G401.6 (cell line): Measurements from ENCODE around the gene CIAO1.
"Not testable (repeated sequence)": the region's sequence is repeated elsewhere in the genome, so short reads cannot be mapped to it uniquely, and the experiment has no call there.

Experiments used
- FAIRE-seq: peaks from 2 replicates; lab custom pipeline; 2012; peaks lifted over from hg19 to GRCh38; lab: Jason Lieb, UNC

CIAO1 gene

DNA sequence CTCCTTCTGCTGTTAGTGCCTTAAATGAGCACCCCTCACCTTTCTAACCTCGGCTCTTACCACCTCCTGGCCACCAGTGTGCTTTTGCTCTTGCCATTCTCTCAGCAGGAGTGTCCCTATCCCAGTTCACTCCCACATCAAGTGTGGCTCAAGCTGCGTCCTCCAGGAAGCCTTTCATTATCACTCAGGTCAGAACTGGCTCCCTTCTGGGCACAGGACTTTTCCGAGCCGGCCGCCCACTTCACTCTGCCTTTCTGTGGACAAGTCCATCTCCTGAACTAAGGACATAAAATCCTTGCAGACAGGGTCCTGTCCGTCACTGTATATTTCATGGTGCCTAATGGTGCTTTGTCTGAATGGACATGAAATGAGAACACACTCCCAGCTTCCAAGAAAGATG is 15.8 kb upstream of the CIAO1 start:
- FAIRE-seq = no peak

DNA sequence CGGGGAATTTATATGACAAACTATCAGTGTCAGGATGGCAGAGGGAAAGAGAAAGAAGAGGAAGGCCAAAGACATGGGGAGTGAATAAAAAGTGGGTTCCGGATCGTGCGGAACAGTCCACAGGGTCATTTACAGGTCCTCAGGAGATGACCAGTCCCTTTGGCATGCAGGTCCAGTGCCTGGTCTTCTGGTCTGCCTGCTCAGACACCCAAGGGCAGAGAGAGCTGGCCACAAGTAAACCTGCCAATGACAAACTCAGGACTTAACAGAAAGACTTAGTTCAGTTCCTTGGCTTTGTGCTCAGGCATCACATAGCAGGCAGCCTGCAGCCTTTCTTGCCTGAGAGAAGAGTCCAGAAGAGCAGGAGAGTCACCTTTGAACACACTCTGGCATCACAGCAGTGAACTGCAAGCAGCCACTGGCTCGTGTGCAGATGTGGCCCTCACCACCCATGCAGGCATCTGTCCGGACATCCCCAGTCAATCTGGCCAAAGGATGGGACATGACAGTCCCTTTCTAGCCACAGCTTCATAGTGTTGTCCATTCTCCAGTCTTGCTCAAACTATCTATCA is 14.2 kb upstream of the CIAO1 start:
- FAIRE-seq = no peak

DNA sequence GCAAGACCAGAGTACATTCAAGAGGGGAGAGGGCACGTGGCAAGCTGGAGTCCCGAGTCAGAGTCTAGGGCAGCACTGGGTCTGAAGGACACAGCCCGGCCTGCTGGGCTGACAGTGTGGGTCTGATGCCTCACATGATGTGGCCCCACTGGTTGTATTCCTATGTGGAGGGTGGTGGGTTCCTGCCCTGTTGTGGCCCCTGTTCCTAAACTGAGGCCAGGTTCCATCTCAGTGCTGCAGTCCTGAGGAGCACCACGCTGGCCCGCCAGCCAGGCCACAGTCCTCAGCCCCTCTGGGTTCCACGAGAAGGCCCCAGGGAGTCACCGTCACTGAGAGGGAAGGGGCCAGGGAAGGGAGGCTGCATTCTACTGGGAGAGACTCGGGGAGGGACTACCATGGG is 13.5 kb upstream of the CIAO1 start:
- FAIRE-seq = no peak

DNA sequence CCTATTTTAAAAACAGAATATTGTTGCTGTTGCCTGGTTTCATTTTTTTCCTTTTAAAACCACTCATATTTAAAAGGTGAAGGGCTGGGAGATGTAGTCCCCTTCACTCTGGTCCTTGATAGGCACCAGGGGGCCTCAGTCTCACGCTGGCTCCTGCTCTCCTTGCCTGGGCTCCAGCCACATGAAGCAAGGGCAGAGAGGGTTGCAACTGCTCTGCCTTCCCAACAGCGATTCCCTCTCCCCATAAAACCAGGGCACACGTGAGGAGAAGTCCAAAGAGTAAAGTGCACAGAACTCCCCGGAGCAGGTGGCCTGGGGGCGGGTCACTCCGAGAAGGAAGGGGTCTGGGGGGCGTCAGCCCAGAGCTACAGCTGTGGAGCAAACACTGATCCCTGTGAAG is 13.0 kb upstream of the CIAO1 start:
- no peak for FAIRE-seq

DNA sequence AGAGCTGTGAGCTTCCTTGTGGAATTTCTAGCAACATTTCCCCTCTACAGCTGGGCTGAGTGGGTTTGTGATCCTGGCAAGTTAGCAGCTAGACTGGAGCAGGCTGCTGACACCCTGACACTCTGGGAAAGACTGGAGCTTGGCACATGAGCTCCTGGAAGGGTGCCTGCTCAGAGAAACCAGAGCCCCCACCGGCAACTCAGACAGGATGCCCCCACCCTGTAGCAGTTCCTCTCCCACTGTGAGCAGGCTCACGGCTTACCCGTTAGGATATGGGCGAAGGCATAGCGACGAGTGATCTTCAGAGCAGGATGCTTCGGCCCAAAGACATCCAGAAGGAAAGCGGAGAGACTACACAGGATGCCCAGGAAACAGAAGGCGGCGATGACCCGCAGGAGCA is 11.5 kb upstream of the CIAO1 start:
- no peak for FAIRE-seq

DNA sequence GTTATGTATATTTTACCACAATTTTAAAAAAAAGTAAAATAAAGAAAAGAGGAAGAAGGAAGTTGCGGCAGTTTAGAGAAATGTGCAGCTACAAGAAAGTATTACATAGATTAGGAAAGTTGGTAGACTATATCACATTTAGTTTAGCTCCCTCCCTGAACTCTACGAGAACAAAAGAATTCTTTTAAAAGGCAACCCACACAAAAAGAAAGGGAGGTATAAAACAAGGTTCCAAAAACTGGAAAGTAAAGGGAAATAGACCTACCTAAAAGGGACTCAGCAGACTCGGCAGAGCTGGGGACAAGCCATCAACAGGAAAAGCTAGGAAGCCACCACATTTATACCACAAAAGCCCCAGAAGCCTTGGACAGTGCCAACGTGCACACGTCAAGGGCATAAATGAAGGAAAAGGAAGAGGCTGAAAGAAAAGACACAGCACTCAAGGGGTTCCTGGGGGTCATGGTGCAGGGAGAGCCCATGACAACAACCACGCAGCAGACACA is 9.4 kb upstream of the CIAO1 start:
- no peak for FAIRE-seq

DNA sequence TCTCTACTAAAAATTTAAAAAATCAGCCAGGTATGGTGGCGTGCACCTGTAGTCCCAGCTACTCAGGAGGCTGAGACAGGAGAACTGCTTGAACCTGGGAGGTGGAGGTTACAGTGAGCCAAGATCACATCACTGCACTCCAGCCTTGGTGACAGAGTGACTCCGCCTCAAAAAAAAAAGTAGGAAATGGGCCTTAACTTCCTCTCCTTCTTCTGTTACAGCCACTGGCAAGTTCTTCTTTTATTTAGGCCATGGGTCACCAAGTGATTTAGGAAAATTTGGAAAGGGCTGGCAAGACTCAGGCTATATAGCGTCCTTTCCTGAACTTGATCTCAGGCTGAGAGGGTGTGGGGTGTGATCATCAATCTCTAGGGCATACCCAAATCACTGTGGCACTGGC is 8.3 kb upstream of the CIAO1 start:
- not testable (repeated sequence) for FAIRE-seq

DNA sequence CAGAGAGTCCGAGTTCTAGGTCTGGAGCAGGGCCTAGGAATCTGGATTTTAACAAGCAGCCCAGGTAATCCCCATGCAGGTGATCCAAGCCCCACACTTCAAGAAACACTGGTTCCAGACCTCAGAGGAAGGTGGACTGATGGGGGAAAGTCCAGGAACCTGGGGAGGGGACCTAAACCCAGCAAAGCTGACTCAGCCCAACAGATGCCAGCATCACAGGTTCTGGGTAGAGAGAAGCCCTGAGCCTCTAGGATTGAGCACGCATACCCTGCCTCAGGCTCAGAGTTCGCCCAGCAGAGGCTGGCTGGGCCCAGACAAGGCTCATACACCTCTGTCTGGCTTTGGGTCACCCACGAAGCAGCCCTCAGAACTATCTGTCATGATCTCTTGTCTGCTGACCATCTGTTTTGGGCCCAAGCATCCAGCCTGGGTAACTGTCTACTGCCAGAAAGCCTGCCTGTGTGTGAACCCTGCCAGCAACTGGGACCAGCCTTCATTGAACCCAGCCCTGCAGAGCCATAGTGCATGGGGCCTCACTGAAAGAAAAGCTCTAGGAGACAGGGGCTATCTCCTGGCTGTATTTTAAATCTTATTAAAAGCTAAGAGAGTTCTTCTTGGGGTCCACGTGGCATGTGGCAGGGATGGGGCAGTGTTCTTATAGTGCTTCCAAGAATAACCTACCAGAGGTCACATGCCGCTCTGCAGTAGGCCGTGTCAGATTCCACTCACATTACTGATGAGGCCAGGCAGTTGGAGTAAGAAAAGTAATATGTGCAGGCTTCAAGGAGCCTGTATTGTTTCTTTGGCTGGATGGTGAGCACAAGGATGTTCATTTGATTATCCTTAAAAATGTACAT is 7.6 kb upstream of the CIAO1 start:
- no peak for FAIRE-seq

DNA sequence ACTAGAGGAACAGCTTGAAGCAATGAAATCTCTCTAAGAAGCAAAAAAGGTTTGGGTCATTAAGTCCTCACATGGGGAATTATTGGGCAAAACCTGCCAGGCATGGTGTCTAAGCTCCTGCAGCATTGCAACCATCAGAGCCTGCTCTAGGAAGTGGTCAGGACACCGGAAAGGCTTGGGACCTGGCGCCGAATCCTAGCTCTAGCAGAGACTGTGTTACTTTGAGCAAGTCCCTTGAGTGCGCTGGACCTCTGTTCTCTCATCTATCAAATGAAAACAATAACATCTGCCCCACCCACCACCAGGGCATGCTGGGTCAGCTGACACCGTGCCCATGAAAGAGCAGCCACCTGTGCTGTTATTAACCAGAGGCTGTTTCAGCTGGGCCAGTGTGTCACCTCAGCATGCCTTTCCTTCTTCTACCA is 6.5 kb upstream of the CIAO1 start:
- FAIRE-seq = no peak

DNA sequence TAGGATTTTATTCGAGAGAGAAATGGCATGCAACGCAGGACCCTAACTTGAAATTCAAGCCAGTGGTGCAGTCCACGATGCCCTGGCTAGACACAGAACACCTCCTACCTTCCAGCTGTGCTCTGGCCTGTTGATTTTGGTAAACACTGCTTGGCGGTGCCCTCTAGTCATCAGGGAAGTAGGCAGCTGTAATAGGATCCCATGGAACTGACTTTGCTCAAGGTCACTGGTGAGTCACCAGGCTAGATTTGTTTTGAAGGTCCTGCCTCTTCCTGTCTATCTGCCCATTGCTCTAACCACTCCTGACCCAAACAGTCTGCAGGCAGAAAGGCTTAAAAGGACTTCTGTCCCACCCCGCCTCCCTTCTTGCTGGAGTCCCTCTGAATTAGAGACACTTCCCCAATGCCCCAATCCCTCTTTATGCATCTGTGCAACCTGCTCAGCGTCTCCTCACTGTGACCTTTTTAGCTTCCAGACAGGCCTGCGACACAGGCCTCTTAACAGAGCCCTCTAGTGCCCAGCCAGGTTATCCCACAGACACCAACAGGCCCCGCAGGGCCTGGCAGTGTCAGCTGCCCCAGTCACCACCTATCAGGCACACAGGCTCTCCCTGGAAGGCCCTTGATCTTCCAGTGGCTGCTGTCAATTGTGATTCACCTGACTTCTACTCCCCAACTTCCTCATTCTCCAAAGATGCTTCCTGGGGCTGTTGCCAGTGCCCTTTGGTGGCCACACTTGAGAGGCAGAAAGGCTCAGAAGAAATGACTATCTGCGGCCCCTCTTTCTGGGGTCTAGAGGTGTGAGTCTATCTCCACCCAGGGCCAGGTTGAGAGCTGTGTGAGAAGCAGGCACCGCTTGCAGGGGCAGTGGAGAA is 5.4 kb upstream of the CIAO1 start:
- FAIRE-seq = no peak

DNA sequence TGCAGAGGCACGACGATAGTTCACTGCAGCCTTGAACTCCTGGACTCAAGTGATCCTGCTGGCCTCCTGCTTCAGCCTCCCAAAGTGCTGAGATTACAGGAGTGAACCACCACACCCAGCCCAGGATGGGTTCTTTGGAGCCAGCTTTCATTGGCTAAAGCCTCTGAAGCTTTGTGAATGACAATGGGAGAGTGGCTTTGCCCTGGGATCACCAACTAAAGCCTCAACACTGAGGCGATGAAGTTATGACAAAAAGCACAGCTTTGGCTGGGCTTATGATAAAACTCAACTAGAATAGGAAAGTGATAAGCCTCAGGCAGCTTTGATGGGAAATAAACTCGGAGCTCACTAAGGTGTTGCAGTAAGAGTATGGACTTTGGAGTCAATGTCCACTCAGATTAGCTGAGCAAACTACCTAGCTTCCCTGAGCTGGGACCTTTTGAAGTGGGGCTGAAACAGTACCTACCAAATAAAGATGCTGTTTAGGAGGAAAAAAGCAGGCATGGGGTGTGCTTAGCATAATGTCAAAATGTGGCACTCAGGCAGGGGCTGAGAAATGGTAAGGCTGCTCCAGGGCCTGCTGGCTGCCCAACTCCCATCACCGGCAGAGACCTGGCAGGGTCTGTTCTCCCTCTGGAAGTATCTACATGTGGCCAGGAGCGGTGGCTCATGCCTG is 4.6 kb upstream of the CIAO1 start:
- FAIRE-seq = no peak

DNA sequence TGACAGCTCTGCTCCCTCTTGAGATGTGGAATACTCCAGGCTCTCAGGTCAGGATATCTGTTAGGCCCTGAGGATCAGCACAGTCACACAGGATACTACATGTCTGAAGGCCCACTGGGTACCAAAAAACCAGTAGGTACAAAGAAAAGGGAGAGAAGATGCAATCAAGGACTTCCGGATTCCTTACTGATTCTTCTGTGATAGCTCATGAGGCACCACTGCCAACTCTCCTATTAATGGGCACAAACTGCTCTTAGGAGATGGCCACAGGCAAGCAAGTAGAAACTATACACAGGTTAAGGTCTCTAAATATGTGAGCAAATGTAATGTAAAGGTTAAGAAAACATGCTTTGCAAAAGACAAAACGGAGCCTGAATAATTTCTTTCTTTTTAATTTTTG is 3.7 kb upstream of the CIAO1 start:
- no peak for FAIRE-seq

DNA sequence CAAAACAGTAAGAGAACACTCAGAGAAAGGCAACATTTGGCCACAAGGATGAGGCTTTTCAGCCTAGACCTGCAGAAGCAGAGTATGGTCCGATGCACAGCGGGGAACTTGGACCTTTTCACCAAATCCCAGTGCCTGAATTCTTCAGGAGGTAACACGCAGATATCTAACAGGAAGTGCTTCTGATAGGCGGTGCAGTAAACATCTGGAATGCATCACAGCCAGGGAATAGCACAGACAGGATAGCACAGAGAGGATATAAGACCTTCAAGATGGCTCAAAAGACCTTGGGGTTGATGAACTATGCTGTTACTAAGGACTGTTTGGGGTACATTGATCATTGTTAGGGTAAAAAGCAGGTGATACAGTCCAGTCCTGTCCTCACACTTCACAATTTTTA is 1.9 kb upstream of the CIAO1 start:
- FAIRE-seq = no peak

DNA sequence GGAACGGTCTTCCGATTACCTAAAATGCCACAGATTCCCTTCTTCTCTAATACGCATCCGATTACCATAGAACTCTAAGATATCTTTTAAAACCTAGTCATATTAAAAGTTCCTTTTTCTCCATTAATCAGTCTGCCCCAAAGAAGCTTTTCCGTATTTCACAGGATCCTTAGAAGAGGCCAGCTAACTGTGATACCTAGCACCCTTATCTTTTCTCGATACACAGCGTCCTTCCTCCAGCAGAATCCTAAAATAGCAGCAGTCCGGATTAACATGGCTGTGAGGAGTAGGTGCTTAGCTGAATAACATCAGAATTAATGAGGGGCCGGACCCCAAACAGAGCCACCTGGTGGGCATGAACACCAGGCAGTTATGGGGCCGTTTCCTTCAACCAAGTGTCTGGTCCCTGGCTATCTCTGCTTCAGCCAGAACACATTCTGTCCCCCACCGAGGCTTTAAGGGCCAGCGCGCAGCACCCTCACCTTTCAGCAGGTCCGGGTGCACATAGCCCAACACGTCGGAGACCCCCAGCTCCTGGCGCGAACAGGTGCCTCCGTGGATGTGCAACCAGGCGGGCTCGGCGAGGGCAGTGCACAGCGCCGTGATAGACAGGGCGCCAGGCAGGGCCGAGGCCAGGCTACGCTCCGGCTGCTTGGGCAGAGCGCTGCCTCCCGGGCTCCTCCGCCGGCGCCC is 1.2 kb upstream of the CIAO1 start:
- FAIRE-seq = no peak

DNA sequence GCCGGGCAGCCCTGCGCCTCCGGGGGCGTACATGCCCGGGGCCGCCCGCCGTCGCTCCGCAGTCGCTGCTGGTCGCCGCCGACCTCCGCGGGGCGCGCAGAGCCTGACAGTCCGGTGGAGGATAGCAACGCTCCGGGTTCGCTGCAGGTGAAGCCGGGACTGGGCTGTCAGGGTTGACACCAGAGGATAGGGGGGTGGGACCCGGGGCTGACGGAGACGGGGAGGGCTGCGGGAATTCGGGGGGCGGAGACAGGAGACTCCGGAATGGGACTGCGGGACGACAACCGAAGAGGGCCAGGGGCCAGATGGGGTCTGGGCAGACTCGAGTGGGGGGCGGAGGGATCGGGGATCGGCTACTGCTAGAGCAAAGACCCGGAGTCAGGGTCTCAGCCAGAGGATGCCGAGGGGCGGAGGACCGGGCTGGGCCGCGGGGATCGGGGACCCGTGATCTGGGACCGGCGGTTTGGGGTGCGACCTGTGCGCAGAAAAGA is 631 bp upstream of the CIAO1 start:
- FAIRE-seq = no peak

DNA sequence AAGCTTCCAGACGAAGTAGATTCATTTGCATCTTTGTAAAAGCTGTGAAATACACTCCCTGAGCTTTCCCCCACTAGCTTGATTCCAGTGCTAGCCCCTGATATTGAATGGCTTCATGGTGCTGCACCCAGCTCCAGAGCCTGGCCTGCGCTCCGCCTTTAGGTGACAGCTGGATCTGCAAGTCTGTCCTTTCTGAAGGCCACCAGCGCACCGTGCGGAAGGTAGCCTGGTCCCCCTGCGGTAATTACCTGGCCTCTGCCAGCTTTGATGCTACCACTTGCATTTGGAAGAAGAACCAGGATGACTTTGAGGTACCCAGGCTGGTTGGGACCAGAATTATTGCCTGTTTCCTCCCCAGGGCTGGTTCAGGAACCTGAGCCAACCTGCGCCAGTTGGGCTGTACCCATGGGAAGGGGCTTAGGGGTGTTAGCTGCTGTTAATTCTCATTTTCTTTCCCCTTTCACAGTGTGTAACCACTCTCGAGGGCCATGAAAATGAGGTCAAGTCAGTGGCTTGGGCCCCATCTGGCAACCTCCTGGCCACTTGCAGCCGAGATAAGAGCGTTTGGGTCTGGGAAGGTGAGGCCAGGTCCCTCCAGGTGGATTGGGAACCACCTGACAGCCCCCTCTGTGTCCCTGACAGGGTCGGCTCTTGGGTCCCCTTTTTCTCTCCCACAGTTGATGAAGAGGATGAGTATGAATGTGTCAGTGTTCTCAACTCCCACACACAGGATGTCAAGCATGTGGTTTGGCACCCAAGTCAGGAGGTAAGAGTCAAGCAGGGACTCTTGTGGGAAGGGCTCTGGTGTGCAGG is 1.3 kb downstream of the CIAO1 start:
- FAIRE-seq = no peak

DNA sequence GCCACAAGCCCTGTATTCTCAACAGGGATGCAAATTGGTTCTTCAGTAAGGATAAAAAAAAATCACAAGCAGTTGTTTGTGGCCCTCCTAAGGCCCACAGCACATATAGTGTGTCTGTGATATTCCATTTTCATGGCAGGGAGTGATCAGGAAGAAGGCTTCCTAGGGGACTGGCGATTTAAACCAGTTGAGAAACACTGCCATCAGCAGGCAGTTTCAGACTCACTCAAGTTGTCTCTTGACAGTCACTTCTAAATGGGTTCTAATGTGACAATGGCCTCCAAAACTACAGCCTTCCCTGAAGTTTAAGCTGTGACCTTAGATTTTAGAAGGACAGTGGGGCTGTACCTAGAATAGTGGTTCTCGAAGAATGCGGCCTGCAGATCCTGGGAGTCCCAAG is 6.0 kb downstream of the CIAO1 start:
- no peak for FAIRE-seq

DNA sequence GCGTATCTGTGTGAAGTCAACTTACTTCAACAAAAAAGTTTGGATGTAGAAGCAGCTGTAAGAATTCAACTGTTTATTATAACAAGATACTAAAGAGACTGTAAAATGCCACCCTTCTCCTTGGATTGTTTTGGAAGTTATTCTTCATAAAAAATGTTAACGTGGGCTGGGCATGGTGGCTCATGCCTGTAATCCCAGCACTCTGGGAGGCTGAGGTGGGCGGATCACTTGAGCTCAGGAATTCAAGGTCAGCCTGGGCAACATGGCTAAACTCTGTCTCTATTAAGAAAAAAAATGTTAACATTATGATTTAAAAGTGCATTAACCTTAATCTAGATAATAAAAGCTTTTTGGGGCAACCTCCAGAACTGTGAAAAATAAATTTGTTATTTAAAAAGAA is 7.7 kb downstream of the CIAO1 start:
- no peak for FAIRE-seq

DNA sequence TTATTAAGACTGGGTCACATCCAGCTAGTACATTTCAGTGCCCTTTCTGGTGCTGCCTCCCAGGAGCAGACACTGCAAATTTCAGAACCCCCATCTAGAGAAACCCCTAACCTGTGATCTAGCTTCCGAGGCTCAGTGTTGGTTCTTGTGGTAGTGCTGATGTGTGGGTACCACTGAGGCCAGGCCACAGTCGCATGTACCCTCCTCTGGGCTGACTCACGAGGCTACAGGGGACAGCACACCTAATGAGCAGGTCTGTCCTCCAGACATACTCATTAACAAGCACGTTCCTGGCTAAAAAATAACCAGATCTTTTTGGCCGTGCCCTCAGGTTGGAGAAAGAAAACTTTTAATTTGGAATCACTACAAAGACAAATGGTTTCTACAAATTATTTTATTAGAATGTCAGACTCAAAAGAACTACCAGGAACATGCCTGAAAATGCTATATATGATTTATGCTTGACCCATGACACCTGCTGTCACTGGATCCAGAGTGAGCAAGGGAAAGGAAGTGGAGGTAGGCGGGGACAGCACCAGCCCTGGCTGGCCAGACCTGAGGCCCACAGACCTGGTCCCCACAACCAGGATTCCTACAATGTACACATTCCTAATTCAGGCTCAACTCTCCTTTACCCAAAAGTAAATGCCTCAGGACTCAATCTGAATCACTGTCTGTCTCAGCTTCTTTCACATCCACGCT is 8.5 kb downstream of the CIAO1 start:
- no peak for FAIRE-seq
